Neural progenitor cell (in vitro differentiated cells): ENCODE measurements around the gene PTCD3.

ENCODE experiments used
- EZH2phosphoT487 ChIP-seq: fragments of 200-600 bp; sonication (generic); IDR thresholded peaks from 2 replicates; pipeline ENCODE4 v1.6.1; 2017; ENCODE audit warnings: antibody characterized with exemption
- TF ChIP-seq, protein P1 (sequence below): fragments of 200-600 bp; sonication (generic); IDR thresholded peaks from 2 replicates; pipeline ENCODE4 v1.5.1; 2017; ENCODE audit warnings: antibody characterized with exemption, mild to moderate bottlenecking

DNA sequence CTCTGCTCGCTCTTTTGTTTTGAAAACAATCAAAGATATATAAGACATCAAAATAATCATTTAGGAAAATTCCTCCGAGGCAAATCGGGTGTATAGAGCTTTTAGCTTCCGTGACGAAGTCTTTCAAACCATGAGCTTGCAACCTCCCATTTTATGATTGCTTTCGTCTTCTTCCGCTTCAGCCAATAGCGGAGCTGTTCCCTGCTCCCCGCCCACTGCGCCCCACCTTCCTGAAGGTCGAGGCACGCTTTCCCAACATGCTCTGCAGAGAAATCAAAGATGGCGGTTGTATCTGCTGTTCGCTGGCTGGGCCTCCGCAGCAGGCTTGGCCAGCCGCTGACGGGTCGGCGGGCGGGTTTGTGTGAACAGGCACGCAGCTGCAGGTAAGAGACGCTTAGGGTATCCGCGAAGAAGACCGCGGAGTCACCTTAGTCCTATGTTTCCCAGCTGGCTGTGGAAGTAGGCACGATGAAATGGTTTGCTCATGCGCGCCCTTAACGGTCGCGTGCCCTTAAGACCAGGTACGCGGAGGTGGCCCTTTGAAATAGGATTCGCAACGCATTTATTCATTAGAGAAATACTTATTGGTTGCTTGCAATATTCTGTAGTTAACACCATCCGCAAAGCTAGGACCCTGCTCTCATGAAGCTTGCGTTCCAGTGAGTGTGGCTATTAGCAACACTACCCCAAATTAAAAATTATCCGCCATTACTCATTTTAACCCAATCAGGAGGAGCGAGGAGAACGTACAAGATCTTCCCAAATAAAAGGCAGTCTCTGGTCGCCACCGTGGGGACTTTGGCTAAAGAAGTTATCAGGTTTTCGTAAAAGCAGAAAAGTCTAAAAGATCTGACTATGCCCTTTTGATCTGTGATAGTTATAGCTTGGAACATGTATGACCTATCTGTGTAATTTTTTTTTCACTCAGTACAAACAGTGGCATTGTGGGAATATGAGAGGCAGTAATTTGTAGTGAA lies at the start of gene PTCD3:
- TF ChIP-seq, protein P1, sequence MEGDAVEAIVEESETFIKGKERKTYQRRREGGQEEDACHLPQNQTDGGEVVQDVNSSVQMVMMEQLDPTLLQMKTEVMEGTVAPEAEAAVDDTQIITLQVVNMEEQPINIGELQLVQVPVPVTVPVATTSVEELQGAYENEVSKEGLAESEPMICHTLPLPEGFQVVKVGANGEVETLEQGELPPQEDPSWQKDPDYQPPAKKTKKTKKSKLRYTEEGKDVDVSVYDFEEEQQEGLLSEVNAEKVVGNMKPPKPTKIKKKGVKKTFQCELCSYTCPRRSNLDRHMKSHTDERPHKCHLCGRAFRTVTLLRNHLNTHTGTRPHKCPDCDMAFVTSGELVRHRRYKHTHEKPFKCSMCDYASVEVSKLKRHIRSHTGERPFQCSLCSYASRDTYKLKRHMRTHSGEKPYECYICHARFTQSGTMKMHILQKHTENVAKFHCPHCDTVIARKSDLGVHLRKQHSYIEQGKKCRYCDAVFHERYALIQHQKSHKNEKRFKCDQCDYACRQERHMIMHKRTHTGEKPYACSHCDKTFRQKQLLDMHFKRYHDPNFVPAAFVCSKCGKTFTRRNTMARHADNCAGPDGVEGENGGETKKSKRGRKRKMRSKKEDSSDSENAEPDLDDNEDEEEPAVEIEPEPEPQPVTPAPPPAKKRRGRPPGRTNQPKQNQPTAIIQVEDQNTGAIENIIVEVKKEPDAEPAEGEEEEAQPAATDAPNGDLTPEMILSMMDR = peak; percentile 0
- TF ChIP-seq EZH2phosphoT487 = no peak
